ENCODE data around the gene RGS16.

Gene RGS16

GRCh38 chr1:182567629-182568028 is 36.6 kb downstream of the RGS16 start:
- TF ChIP-seq POLR2AphosphoS5 (IDR thresholded peaks at IDR 0.05; ENCODE audit: low read depth) = no peak
- no peak for TF ChIP-seq SPI1 (IDR thresholded peaks at IDR 0.05; ENCODE audit: borderline replicate concordance, low read depth)
- no peak for TF ChIP-seq REST (IDR thresholded peaks at IDR 0.05; ENCODE audit: insufficient replicate concordance, low read depth)
- no peak for TF ChIP-seq CTCF (IDR thresholded peaks at IDR 0.05; ENCODE audit: insufficient read depth, low read length)
- TF ChIP-seq GABPA (IDR thresholded peaks at IDR 0.05; ENCODE audit: low read depth) = no peak
- DNase-seq (ENCODE audit: low read depth in 1 of 2, low spot score in 1 of 2) = no peak
- Histone ChIP-seq H3K27ac (replicated peaks) (no peak overlapping the region), H3K27me3 (ENCODE audit: insufficient read depth, poor library complexity, severe bottlenecking) (no peaks in the 10 kb centered on the region), H3K4me3 (replicated peaks; ENCODE audit: insufficient read depth, low read length) (no peak overlapping the region)

GRCh38 chr1:182565537-182565936 is 38.7 kb downstream of the RGS16 start:
- no peak overlapping the region for H3K27ac ChIP-seq (replicated peaks)
- no peak for TF ChIP-seq SPI1 (IDR thresholded peaks at IDR 0.05; ENCODE audit: borderline replicate concordance, low read depth)
- TF ChIP-seq REST (IDR thresholded peaks at IDR 0.05; ENCODE audit: insufficient replicate concordance, low read depth) = no peak
- no peak for TF ChIP-seq CTCF (IDR thresholded peaks at IDR 0.05; ENCODE audit: insufficient read depth, low read length)
- TF ChIP-seq POLR2AphosphoS5 (IDR thresholded peaks at IDR 0.05; ENCODE audit: low read depth) = no peak
- no peak for TF ChIP-seq GABPA (IDR thresholded peaks at IDR 0.05; ENCODE audit: low read depth)
- no peaks in the 10 kb centered on the region for H3K27me3 ChIP-seq (ENCODE audit: insufficient read depth, poor library complexity, severe bottlenecking)
- no peak overlapping the region for H3K4me3 ChIP-seq (replicated peaks; ENCODE audit: insufficient read depth, low read length)
- no peak for DNase-seq (ENCODE audit: low read depth in 1 of 2, low spot score in 1 of 2)

- no peak overlapping the region for H3K27ac ChIP-seq (replicated peaks)
- no peak for TF ChIP-seq POLR2AphosphoS5 (IDR thresholded peaks at IDR 0.05; ENCODE audit: low read depth)
- TF ChIP-seq SPI1 (IDR thresholded peaks at IDR 0.05; ENCODE audit: borderline replicate concordance, low read depth) = no peak
- TF ChIP-seq REST (IDR thresholded peaks at IDR 0.05; ENCODE audit: insufficient replicate concordance, low read depth) = no peak
- TF ChIP-seq GABPA (IDR thresholded peaks at IDR 0.05; ENCODE audit: low read depth) = no peak
- TF ChIP-seq CTCF (IDR thresholded peaks at IDR 0.05; ENCODE audit: insufficient read depth, low read length) = no peak
- no peaks in the 10 kb centered on the region for H3K27me3 ChIP-seq (ENCODE audit: insufficient read depth, poor library complexity, severe bottlenecking)
- DNase-seq (ENCODE audit: low read depth in 1 of 2, low spot score in 1 of 2) = no peak
- no peak overlapping the region for H3K4me3 ChIP-seq (replicated peaks; ENCODE audit: insufficient read depth, low read length)
These were observed 39.7 kb downstream of the RGS16 start for GRCh38 chr1:182564406-182565004.
